Body of pancreas (tissue), 4 donors: Measurements from ENCODE around the gene KDM4C.

ENCODE experiments used
- POLR2A ChIP-seq, 3 donors: fragments of 450-650 bp; IDR thresholded peaks; one replicate each; pipeline ENCODE4 v1.6.1; 2016; ENCODE audit warnings: antibody characterized with exemption in 3 of 3, mild to moderate bottlenecking in 2 of 3
- TF ChIP-seq, protein P1 (sequence below), 7 experiments: fragments of 450-650 bp in 4 of 7; fragments of 200-600 bp in 3 of 7; sonication (generic) in 3 of 7; IDR thresholded peaks; one replicate each; pipeline ENCODE4 v1.5.1; 2016 to 2019; ENCODE audit warnings: antibody characterized with exemption in 7 of 7

GRCh38 chr9:6782981-6783380, 25.2 kb downstream of the KDM4C start:
- no peak for TF ChIP-seq POLR2A (IDR thresholded peaks at IDR 0.05)
- TF ChIP-seq, protein P1, sequence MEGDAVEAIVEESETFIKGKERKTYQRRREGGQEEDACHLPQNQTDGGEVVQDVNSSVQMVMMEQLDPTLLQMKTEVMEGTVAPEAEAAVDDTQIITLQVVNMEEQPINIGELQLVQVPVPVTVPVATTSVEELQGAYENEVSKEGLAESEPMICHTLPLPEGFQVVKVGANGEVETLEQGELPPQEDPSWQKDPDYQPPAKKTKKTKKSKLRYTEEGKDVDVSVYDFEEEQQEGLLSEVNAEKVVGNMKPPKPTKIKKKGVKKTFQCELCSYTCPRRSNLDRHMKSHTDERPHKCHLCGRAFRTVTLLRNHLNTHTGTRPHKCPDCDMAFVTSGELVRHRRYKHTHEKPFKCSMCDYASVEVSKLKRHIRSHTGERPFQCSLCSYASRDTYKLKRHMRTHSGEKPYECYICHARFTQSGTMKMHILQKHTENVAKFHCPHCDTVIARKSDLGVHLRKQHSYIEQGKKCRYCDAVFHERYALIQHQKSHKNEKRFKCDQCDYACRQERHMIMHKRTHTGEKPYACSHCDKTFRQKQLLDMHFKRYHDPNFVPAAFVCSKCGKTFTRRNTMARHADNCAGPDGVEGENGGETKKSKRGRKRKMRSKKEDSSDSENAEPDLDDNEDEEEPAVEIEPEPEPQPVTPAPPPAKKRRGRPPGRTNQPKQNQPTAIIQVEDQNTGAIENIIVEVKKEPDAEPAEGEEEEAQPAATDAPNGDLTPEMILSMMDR (IDR thresholded peaks at IDR 0.05) = no peak
